NCI-H345 (cell line): ENCODE measurements around the gene TRIP12.
"Not testable (repeated sequence)": the region's sequence is repeated elsewhere in the genome, so short reads cannot be mapped to it uniquely, and the experiment has no call there.

Experiments
- DNase-seq: peaks from one replicate; lab custom pipeline; 2025; lab: John Stamatoyannopoulos, UW

Gene TRIP12

GRCh38 chr2:229874647-229875046, 47.2 kb downstream of the TRIP12 start:
- DNase-seq, result no peak

DNA sequence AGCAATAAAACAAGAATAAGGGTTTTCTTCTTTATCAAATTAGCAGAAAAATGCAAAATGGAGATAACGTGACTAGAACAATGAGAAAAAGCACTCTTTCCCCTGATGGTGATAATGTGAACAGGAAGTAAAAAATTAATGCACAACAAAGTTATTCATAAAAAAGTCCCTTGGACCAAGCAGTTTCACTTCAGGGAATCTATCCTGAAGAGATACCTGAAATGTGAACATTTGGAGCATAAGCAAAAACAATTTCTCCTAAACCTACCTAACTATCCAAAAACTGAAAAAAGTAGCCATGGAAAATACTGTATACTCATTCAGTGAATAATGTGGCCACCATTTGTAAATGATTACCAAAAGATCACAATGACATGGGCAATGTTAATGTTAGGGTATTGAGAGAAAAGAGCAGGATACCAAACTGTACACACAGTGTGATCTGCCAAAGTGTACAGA, 48.7 kb downstream of the TRIP12 start:
- no peak for DNase-seq

DNA sequence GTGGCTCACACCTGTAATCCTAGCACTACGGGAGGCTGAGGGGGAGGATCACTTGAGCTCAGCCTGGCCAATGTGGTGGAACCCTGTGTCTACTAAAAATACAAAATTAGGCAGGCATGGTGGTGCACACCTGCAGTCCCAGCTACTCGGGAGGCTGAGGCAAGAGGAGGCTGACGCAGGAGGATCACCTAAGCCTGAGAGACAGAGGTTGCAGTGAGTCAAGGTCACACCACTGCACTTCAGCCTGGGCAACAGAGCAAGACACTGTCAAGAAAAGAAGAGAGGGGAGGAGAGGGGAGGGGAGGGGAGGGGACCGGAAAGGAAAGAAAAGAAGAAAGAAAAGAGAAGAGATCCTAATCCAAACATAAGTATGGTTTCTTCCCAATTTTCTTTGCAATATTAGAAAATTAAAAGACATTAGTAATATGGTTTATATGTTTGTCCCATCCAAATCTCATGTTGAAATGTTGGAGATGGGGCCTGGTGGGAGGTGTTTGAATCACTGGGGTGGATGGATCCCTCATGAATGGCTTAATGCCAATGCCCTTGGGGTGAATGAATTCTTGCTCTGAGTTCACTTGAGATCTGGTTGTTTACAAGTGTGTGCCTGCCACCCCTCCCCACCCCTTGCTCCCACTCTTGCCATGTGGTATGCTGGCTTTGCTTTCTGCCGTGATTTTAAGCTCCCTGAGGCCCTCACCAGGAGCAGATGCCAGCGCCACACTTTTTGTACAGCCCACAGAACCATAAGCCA, 50.7 kb downstream of the TRIP12 start:
- DNase-seq, result no peak

GRCh38 chr2:229869226-229869625, 52.6 kb downstream of the TRIP12 start:
- DNase-seq, result no peak

DNA sequence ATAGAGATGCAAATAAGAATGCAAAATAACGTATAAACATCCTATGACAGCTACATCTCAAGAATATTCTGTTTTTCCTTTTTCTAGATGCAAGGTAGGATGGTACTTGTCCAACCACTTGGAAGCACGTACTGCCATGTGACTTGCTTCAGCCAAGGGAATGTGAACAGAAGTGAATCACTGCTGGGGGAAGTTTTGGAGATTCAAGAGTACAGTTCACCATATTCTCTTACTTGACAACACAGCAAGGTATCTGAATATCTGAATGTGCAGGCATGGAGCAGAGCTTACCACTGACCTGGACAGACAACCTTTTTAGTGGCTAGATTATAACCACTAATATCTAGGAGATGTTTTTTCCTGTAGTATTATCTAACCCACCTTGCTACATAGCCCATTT, 53.0 kb downstream of the TRIP12 start:
- DNase-seq, result no peak

- no peak for DNase-seq
Measured at GRCh38 chr2:229865033-229865432, 56.8 kb downstream of the TRIP12 start.

- DNase-seq, result no peak
Measured at GRCh38 chr2:229861431-229861830, 60.4 kb downstream of the TRIP12 start.

DNA sequence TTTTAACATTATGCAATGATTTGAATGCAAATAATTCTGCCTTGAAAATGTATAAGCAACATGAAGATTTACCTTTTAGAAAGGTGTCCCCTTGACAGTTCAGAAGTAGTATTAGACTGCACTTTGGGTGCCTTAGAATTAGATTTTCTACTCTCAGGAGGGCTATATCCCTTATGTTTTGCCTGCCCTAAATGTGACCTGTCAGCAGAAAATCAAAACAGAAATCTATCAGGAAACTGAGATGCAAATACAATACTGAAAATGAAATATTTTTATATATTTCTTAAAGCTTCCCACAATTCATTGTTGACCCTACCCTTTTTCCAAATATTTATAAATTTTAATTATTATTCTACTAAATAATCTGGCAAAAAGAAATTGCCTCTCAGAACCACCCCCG, 61.5 kb downstream of the TRIP12 start:
- DNase-seq, result no peak

DNA sequence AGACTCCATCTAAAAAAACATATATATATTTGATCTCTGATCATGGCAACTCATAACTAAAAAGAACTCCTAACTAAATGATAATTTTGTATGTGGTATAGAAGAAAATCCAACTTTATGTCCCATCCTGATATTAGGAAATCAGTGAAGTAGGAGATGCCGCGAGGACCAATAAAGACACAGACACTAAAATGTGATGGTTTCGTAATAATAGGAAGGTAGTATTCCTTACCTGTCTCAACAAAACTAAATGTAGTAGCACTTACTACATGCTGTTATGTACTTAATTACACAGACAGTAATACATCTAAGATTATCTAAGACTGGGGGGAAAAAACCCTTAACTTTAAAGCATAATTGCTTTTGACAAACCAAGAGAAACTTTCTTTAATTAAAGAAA, 63.5 kb downstream of the TRIP12 start:
- DNase-seq, result no peak

GRCh38 chr2:229857634-229858033, 64.2 kb downstream of the TRIP12 start:
- no peak for DNase-seq

DNA sequence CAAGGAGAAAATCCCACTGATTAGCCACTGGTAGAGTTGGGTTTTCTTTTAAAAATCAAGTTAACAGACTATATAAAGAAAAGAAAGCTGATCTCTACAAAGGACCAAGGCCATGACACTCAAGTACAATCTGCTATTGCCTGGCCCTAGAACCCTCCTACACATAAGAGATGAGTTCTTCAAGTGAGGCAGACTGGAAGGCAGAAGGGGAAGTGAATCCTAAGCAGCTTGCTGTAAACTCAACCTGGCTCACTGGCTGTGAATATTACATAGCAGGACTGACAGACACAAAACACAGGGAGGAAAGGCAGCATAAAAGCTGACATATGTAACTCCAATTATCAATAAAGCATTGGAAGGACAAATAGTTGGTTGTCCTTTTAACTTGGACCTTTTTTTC, 65.4 kb downstream of the TRIP12 start:
- no peak for DNase-seq

DNA sequence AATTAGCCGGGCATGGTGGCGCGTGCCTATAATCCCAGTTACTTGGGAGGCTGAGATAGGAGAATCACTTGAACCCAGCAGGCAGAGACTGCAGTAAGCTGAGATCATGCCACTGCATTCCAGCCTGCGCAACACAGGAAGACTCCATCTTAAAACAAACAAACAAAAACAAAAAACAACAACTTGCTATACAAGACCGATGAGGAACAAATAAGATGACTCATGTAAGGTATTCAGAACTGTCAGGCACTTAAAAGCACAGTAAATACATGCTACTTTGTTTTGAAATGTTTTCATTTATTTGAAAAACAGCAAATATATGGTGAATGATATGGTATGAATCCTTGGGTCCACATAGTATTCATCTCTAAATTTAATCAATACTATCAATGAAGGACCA, 66.7 kb downstream of the TRIP12 start:
- DNase-seq, result no peak

DNA sequence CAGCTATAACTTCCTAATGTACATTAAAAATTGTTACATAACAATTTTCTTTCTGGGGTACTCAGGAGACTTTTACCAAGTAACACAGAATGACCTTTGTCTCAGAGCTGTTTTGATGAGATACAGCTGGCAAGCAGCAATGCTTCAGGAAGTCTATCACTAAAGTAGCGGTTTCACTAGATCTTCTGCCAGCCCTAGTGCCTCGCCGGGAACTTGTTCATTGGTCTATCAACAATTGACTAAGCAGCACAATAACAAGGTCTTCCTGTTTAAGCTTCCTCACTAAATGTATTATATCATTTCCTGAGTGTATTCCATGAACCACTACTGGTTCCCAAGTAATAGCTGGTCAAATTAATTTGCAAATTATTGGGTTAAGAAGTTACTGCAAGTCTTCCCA, 69.2 kb downstream of the TRIP12 start:
- DNase-seq, result no peak

DNA sequence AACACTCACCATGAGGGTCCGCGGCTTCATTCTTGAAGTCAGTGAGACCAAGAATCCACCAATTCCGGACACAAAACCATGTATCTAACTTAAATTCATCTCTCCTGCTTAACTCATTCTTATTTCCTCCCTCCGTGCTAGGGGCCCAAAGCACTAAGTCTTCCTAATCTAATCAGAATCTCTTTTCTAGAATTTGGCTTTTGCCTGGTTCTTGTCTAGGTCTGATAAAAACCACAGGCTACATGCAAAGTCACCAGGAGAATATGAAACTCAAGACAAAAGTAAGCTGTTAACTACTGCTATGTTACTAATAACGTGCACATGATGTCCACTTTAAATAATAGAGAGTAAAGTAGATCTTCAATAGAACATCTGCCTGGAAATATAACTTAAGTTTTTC, 69.9 kb downstream of the TRIP12 start:
- DNase-seq, result no peak

- DNase-seq, result not testable (repeated sequence)
Measured at GRCh38 chr2:229850355-229851275, 71.2 kb downstream of the TRIP12 start.

- DNase-seq, result no peak
Measured at GRCh38 chr2:229849073-229849472, 72.7 kb downstream of the TRIP12 start.

DNA sequence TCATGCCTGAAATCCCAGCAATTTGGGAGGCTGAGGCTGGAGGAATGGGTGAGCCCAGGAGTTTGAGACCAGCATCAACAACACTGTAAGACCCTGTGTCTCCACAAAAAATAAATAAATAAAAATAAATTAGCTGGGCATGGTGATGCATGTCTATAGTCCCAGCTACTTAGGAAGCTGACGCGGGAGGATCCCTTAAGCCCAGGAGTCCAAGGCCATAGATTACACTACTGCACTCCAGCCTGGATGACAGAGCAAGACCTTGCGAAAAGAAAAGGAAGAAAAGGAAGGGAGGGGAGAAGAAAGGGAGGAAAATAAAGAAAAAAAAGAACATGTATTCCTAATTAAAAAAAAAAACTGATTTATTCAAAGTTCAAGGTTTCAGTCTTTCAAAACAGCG, 78.2 kb downstream of the TRIP12 start:
- DNase-seq, result no peak

GRCh38 chr2:229838729-229839128, 83.1 kb downstream of the TRIP12 start:
- no peak for DNase-seq

GRCh38 chr2:229836847-229837246, 85.0 kb downstream of the TRIP12 start:
- no peak for DNase-seq

DNA sequence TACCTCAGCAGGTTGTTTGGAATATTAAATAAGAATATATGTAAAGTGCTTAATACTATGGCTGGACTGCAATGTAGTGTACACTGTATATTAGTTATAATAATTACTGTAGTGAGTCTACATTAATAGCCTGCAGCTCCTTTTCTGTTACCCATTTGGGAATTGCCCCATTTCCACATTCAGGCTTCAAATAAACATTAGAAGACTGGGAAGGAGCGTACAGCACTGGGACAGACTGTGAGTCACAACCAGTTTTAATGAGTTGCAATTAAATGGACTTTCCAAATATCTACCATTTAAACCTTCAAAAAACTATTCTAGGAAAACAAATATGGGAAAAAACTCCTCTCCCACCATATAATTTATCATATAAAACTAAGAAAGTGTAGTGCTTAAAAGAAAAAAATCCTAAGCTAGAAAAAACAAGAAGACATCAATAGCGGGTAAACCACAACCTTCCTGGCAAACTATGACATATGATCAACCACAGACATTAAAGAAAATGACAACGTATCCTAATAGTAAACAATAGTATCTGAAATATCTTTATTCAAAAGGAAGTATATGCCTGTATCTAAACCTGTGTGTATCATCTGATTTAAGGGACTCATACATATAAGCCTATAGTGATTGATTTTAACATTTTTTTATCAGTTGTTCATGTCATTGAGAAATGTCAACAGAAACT, 86.1 kb downstream of the TRIP12 start:
- no peak for DNase-seq

DNA sequence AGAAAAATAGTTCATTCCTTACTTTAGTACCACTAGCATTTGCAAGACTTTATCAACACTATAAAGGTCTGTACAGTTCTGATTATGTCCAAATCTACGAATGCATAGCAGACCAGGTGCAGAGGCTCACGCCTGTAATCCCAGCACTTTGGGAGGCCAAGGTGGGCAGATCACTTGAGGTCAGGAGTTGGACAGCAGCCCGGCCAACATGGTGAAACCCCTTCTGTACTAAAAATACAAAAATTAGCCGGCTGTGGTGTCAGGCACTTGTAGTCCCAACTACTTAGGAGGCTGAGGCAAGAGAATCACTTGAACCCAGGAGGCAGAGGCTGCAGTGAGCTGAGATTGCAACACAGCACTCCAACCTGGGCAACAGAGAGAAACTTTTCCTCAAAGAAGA, 87.4 kb downstream of the TRIP12 start:
- DNase-seq, result not testable (repeated sequence)

DNA sequence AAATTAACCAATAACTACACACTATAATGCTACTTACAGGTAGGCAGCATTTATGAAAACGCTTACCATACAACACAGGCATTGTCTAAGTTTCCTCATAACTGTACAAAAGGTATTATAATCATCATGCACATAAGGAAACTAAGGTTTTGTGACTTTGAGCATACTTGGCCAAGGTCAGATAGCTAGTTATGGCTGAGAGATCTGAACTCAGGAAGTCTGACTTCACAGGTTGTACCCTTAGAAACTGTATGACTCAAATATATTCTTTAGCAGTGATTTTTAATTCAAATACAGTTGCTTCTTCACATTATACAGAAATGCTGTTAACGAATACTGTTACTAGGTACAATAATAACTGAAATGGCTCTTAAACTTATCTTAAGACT, 89.3 kb downstream of the TRIP12 start:
- DNase-seq, result no peak
